Liver (tissue), 9 donors: ENCODE data around the gene ANO10. TPM values are rescaled to one million over a fixed set of nuclear protein-coding genes. Genes with fewer than 3 reads are reported as not detected.

Source experiments
- DNase-seq: peaks from one replicate; pipeline ENCODE4 v3.0.0-alpha.2; 2017; ENCODE audit warnings: low spot score
- H3K27ac ChIP-seq, 2 donors: one replicate each; pipeline ENCODE4 v1.7.0; 2013; ENCODE audit warnings: inconsistent platforms in 2 of 2, low read length in 2 of 2, control low read depth in 1 of 2, low read depth in 1 of 2, mild to moderate bottlenecking in 1 of 2
- H3K27me3 ChIP-seq, 4 donors: one replicate each; pipeline versions ENCODE4 v1.6.1 to v1.7.0; 2013; ENCODE audit warnings: low read length in 3 of 4, inconsistent platforms in 1 of 4, mild to moderate bottlenecking in 1 of 4, moderate library complexity in 1 of 4; ENCODE audit not compliant: control insufficient read depth in 4 of 4, insufficient read depth in 4 of 4
- H3K36me3 ChIP-seq, 4 donors: one replicate each; pipeline versions ENCODE4 v1.6.1 to v1.7.0; 2013; ENCODE audit warnings: low read length in 3 of 4, mild to moderate bottlenecking in 3 of 4, low read depth in 1 of 4, moderate library complexity in 1 of 4; ENCODE audit not compliant: control insufficient read depth in 4 of 4, insufficient read depth in 3 of 4
- H3K4me1 ChIP-seq, 4 donors: one replicate each; pipeline versions ENCODE4 v1.6.1 to v1.7.0; 2013; ENCODE audit warnings: low read length in 3 of 4, mild to moderate bottlenecking in 3 of 4, moderate library complexity in 1 of 4; ENCODE audit not compliant: control insufficient read depth in 4 of 4, insufficient read depth in 4 of 4
- H3K4me3 ChIP-seq, 3 donors: one replicate each; pipeline versions ENCODE4 v1.6.1 to v1.7.0; 2013; ENCODE audit warnings: low read length in 3 of 3, control low read depth in 1 of 3, low read depth in 1 of 3, mild to moderate bottlenecking in 1 of 3
- H3K9ac ChIP-seq, 2 donors: one replicate each; pipeline ENCODE4 v1.7.0; 2013; ENCODE audit warnings: low read length in 2 of 2, mild to moderate bottlenecking in 2 of 2, moderate library complexity in 2 of 2, control low read depth in 1 of 2, low read depth in 1 of 2
- H3K9me3 ChIP-seq, 4 donors: one replicate each; pipeline versions ENCODE4 v1.6.1 to v1.7.0; 2013; ENCODE audit warnings: low read length in 3 of 4; ENCODE audit not compliant: control insufficient read depth in 4 of 4
- ATF3 ChIP-seq: IDR thresholded peaks from 2 replicates; pipeline ENCODE4 v1.6.1; 2016; ENCODE audit warnings: antibody characterized with exemption
- CTCF ChIP-seq: fragments of 150-350 bp; IDR thresholded peaks from 2 replicates; pipeline ENCODE4 v1.5.1; 2017; ENCODE audit warnings: improper control_type of control experiment, low read depth, low read length; ENCODE audit not compliant: missing input control
- EGR1 ChIP-seq, 2 donors: IDR thresholded peaks; 2 replicates each; pipeline ENCODE4 v1.6.1; 2016 to 2018; ENCODE audit warnings: antibody characterized with exemption in 2 of 2, low read depth in 2 of 2
- FOXA1 ChIP-seq: IDR thresholded peaks from 2 replicates; pipeline ENCODE4 v1.6.1; 2016; ENCODE audit warnings: antibody characterized with exemption
- FOXA2 ChIP-seq: IDR thresholded peaks from 2 replicates; pipeline ENCODE4 v1.6.1; 2016; ENCODE audit warnings: antibody characterized with exemption
- HNF4A ChIP-seq, 2 donors: conservative IDR thresholded peaks; 2 replicates each; pipeline ENCODE4 v1.6.1; 2016; ENCODE audit warnings: antibody characterized with exemption in 2 of 2, mild to moderate bottlenecking in 2 of 2
- HNF4G ChIP-seq: IDR thresholded peaks from 2 replicates; pipeline ENCODE4 v1.6.1; 2016; ENCODE audit warnings: antibody characterized with exemption
- JUND ChIP-seq, 2 donors: IDR thresholded peaks; 2 replicates each; pipeline ENCODE4 v1.6.1; 2016; ENCODE audit warnings: antibody characterized with exemption in 2 of 2
- NR2F2 ChIP-seq: IDR thresholded peaks from 2 replicates; pipeline ENCODE4 v1.6.1; 2016; ENCODE audit warnings: antibody characterized with exemption
- RAD21 ChIP-seq, 2 donors: IDR thresholded peaks; 2 replicates each; pipeline ENCODE4 v1.6.1; 2016; ENCODE audit warnings: antibody characterized with exemption in 2 of 2, mild to moderate bottlenecking in 2 of 2
- RXRA ChIP-seq, 2 donors: IDR thresholded peaks; 2 replicates each; pipeline ENCODE4 v1.6.1; 2017 to 2018; ENCODE audit warnings: antibody characterized with exemption in 2 of 2, mild to moderate bottlenecking in 1 of 2
- SP1 ChIP-seq: IDR thresholded peaks from 2 replicates; pipeline ENCODE4 v1.6.1; 2018; ENCODE audit warnings: antibody characterized with exemption, mild to moderate bottlenecking
- TAF1 ChIP-seq: conservative IDR thresholded peaks from 2 replicates; pipeline ENCODE4 v1.6.1; 2016; ENCODE audit warnings: antibody characterized with exemption, mild to moderate bottlenecking
- YY1 ChIP-seq: IDR thresholded peaks from 2 replicates; pipeline ENCODE4 v1.6.1; 2016; ENCODE audit warnings: antibody characterized with exemption, mild to moderate bottlenecking
- ZBTB33 ChIP-seq: IDR thresholded peaks from 2 replicates; pipeline ENCODE4 v1.6.1; 2016; ENCODE audit warnings: antibody characterized with exemption
- WGBS: extraction: QIAGEN DNeasy Blood & Tissue Kit; methylation state at CpG from one replicate; pipeline ENCODE4 v1.1.7; 2013; 5-methylcytosine and 5-hydroxymethylcytosine counted together
- polyA plus RNA-seq, 2 donors: library from polyadenylated mRNA; stranded (reverse) in 1 of 2; unstranded in 1 of 2; fragments of 200-250 nt in 1 of 2; fragments of >200 nt in 1 of 2; fragmentation: Nextera tagmentation in 1 of 2; extraction: Ambion mirVana in 1 of 2; gene quantifications; one replicate each; pipeline versions ENCODE4 v1.2.1 to v1.2.3, GENCODE V29; 2013 to 2015
- total RNA-seq, 2 donors: library from RNA; depleted of rRNA; stranded (reverse); fragments of >200 nt; gene quantifications; one replicate each; pipeline ENCODE4 v1.2.3, GENCODE V29; 2014
- TF ChIP-seq, protein P1 (sequence below): IDR thresholded peaks from 2 replicates; pipeline ENCODE4 v1.6.1; 2016; ENCODE audit warnings: antibody characterized with exemption
- donor health status: healthy.
- donor health status: healthy.
- donor health status: healthy.
- donor health status: healthy.
- donor health status: healthy.

Gene ANO10
- total and polyA plus RNA-seq, 4 donors = 5.6 to 8.7 (median 6.8) TPM

- Histone ChIP-seq H3K9ac (no peak overlapping the region), H3K4me1 (peaks cover 0 to 9% (median under 1%) of the 10 kb centered on the region in 4 donors), H3K27me3 (no peaks in the 10 kb centered on the region), H3K4me3 (peak overlapping the region in 1 of 3 donors; percentile 30), H3K36me3 (no peaks in the 10 kb centered on the region), H3K27ac (no peak overlapping the region), H3K9me3 (no peaks in the 10 kb centered on the region)
- no peak for DNase-seq
- TF ChIP-seq, protein P1, sequence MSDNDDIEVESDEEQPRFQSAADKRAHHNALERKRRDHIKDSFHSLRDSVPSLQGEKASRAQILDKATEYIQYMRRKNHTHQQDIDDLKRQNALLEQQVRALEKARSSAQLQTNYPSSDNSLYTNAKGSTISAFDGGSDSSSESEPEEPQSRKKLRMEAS = no peak
- TF ChIP-seq RAD21 (IDR thresholded peaks at IDR 0.05) = peak in 1 of 2 donors; percentile 11
- 35% methylated on average over 6 of the region's 6 CpGs for WGBS
These were observed 27.7 kb upstream of the ANO10 start for GRCh38 chr3:43649365-43649968.

DNA sequence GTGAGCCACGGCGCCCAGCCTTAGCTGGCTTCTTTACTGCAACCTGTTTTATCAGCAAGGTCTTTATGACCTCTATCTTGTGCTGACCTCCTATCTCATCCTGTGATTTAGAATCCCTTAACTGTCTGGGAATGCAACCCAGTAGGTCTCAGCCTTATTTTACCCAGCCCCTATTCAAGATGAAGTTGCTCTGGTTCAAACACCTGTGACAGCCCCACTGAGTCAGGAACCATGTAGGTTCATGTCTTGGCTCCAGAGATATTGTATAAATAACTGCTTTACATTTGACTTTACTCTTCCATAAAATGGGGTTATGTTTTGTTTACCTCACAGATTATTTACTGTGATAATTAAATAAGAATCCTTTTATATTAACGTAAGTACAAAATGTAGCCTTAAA is 27.1 kb upstream of the ANO10 start:
- Histone ChIP-seq H3K4me1 (peaks cover 0 to 9% (median under 1%) of the 10 kb centered on the region in 4 donors), H3K36me3 (no peaks in the 10 kb centered on the region), H3K27me3 (no peaks in the 10 kb centered on the region), H3K4me3 (no peak overlapping the region), H3K9me3 (no peaks in the 10 kb centered on the region), H3K27ac (no peak overlapping the region), H3K9ac (no peak overlapping the region)
- DNase-seq = no peak
- TF ChIP-seq HNF4G = no peak
- no peak for TF ChIP-seq JUND (IDR thresholded peaks at IDR 0.05)
- no peak for TF ChIP-seq TAF1
- no peak for TF ChIP-seq NR2F2
- TF ChIP-seq CTCF = no peak
- no peak for TF ChIP-seq HNF4A (conservative IDR thresholded peaks at IDR 0.05)
- TF ChIP-seq FOXA2 = no peak
- 88% methylated on average over 3 of the region's 3 CpGs for WGBS

- no peaks in the 10 kb centered on the region for H3K9me3 ChIP-seq
- no peak overlapping the region for H3K27ac ChIP-seq
- H3K4me3 ChIP-seq = no peak overlapping the region
- peaks cover 0 to 9% (median under 1%) of the 10 kb centered on the region in 4 donors for H3K4me1 ChIP-seq
- DNase-seq = no peak
- H3K27me3 ChIP-seq = no peaks in the 10 kb centered on the region
- H3K9ac ChIP-seq = no peak overlapping the region
- TF ChIP-seq JUND (IDR thresholded peaks at IDR 0.05) (no peak), RAD21 (IDR thresholded peaks at IDR 0.05) (no peak), HNF4A (conservative IDR thresholded peaks at IDR 0.05) (no peak), ATF3 (no peak), YY1 (no peak), EGR1 (IDR thresholded peaks at IDR 0.05; ENCODE audit: low read depth in 2 of 2) (no peak), ZBTB33 (no peak), TAF1 (no peak), HNF4G (no peak), FOXA2 (no peak), FOXA1 (no peak), CTCF (no peak), SP1 (no peak), NR2F2 (no peak), RXRA (IDR thresholded peaks at IDR 0.05) (no peak)
- H3K36me3 ChIP-seq = no peaks in the 10 kb centered on the region
- 76% methylated on average over 6 of the region's 6 CpGs for WGBS
These were observed 25.7 kb upstream of the ANO10 start for GRCh38 chr3:43647331-43648166.
